ENCODE measurements around the gene RAB3GAP2.
"Not testable (repeated sequence)": the region's sequence is repeated elsewhere in the genome, so short reads cannot be mapped to it uniquely, and the experiment has no call there.

- TF ChIP-seq EZH2phosphoT487 (IDR thresholded peaks at IDR 0.05; ENCODE audit: insufficient read depth, low read depth); EZH2 (IDR thresholded peaks at IDR 0.05; ENCODE audit: insufficient read depth, poor library complexity, severe bottlenecking): not testable (repeated sequence)
Measured at GRCh38 chr1:220310147-220310546, 37.9 kb upstream of the RAB3GAP2 start.

Data from GM23248 (cell line).